ENCODE measurements around the gene FITM1.

DNA sequence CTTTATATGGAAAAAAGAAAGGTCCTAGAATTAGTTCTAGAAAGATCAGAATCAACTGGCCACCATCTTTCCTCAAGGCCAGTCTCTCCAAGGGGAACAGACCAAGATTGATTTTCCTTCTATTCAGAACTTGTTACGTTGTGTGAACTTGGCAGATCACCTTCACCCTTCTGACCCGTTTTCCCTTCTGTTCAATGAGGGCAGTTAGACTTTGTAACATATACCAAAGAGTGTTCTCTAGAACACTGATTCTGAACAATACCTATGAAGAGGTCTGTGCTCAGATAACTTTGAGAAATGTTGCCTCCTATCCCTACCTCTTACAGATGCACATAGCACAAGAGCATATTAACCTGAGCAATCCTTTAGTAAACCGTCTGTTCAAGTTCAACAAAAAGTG lies 47.0 kb upstream of the FITM1 start:
- TF ChIP-seq, protein P1, sequence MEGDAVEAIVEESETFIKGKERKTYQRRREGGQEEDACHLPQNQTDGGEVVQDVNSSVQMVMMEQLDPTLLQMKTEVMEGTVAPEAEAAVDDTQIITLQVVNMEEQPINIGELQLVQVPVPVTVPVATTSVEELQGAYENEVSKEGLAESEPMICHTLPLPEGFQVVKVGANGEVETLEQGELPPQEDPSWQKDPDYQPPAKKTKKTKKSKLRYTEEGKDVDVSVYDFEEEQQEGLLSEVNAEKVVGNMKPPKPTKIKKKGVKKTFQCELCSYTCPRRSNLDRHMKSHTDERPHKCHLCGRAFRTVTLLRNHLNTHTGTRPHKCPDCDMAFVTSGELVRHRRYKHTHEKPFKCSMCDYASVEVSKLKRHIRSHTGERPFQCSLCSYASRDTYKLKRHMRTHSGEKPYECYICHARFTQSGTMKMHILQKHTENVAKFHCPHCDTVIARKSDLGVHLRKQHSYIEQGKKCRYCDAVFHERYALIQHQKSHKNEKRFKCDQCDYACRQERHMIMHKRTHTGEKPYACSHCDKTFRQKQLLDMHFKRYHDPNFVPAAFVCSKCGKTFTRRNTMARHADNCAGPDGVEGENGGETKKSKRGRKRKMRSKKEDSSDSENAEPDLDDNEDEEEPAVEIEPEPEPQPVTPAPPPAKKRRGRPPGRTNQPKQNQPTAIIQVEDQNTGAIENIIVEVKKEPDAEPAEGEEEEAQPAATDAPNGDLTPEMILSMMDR (IDR thresholded peaks at IDR 0.05; ENCODE audit: low read depth, low read length, poor library complexity, severe bottlenecking) = no peak
- no peak for TF ChIP-seq EZH2phosphoT487 (IDR thresholded peaks at IDR 0.05; ENCODE audit: borderline replicate concordance, low read length)

Data from DOHH2 (cell line).